Measurements from ENCODE around the gene ITPA. TPM values are rescaled to one million over a fixed set of nuclear protein-coding genes. Genes with fewer than 3 reads are reported as not detected.
A peak's percentile ranks its signal among the peaks of the same experiment; 100 is the strongest.

Gene ITPA
- total and polyA plus RNA-seq, 2 of the 13 experiments (the other 11 are each of a cell fraction or from before 2014, with no cell fraction given), result 60.1 to 103 TPM

- 0 out of 2 replicates have a peak, but pooled peaks have one; percentile 30 for TF ChIP-seq TEF (CRISPR knock-in tag; IDR thresholded peaks at IDR 0.05)
- 0 out of 2 replicates have a peak, but pooled peaks have one; percentile 52 for TF ChIP-seq SATB2 (CRISPR knock-in tag; IDR thresholded peaks at IDR 0.05)
- TF ChIP-seq AHDC1 (CRISPR knock-in tag; IDR thresholded peaks at IDR 0.05; ENCODE audit: borderline replicate concordance), result peak; percentile 26
- TF ChIP-seq ZNF589 (CRISPR knock-in tag; conservative IDR thresholded peaks at IDR 0.05), result peak; percentile 90
- TF ChIP-seq PAX8 (CRISPR knock-in tag; IDR thresholded peaks at IDR 0.05; ENCODE audit: borderline replicate concordance), result 0 out of 2 replicates have a peak, but pooled peaks have one; percentile 34
- TF ChIP-seq EED (CRISPR knock-in tag; IDR thresholded peaks at IDR 0.05), result peak; percentile 56; the same call in 1 of the 2 replicates
- 0 out of 2 replicates have a peak, but pooled peaks have one; percentile 65 for TF ChIP-seq SMYD3 (CRISPR knock-in tag; IDR thresholded peaks at IDR 0.05)
- TF ChIP-seq ZBTB3 (CRISPR knock-in tag; IDR thresholded peaks at IDR 0.05; ENCODE audit: borderline replicate concordance, low read depth), result no peak
- peak; percentile 36; the same call in 1 of the 2 replicates for TF ChIP-seq ZNF609 (CRISPR knock-in tag; IDR thresholded peaks at IDR 0.05; ENCODE audit: borderline replicate concordance)
- TF ChIP-seq GPBP1L1 (CRISPR knock-in tag; IDR thresholded peaks at IDR 0.05), result no peak
- TF ChIP-seq ZFAT (CRISPR knock-in tag; conservative IDR thresholded peaks at IDR 0.05), result peak; percentile 35; the same call in 1 of the 2 replicates
- TF ChIP-seq PITX1 (CRISPR knock-in tag; IDR thresholded peaks at IDR 0.05), result peak; percentile 31; the same call in 1 of the 2 replicates
- 0 out of 2 replicates have a peak, but pooled peaks have one; percentile 47 for TF ChIP-seq SETDB1 (CRISPR knock-in tag; IDR thresholded peaks at IDR 0.05; ENCODE audit: borderline replicate concordance)
- peak; percentile 90 for TF ChIP-seq ZC3H13 (CRISPR knock-in tag; IDR thresholded peaks at IDR 0.05)
Measured at GRCh38 chr20:3203315-3204123, 5.8 kb upstream of the ITPA start (continued).

All from HepG2 (cell line).